ENCODE results near the gene ATXN3L. TPM values are rescaled to one million over a fixed set of nuclear protein-coding genes. Genes with fewer than 3 reads are reported as not detected.

ATXN3L gene
- total and polyA plus RNA-seq, 8 donors, result not detected

- H3K9me3 ChIP-seq, result no peaks in the 10 kb centered on the region
- 90 to 93% methylated on average over 5 of the region's 5 CpGs for WGBS, 2 donors
- no peaks in the 10 kb centered on the region for H3K4me1 ChIP-seq
- intact Hi-C loops (cut with DNase I), result no loop called here
- DNase-seq (no peak), ATAC-seq (no peak), FAIRE-seq (no peak)
- H3K36me3 ChIP-seq, result no peaks in the 10 kb centered on the region
- TF ChIP-seq CTCF (IDR thresholded peaks at IDR 0.05), result no peak
- H3K4me3 ChIP-seq, result no peak overlapping the region
- H3K27ac ChIP-seq, result no peak overlapping the region
- H3K27me3 ChIP-seq, result no peaks in the 10 kb centered on the region
Measured at GRCh38 chrX:13365161-13365560, 45.3 kb upstream of the ATXN3L start.

- no peak overlapping the region for H3K27ac ChIP-seq
- H3K9me3 ChIP-seq, result no peaks in the 10 kb centered on the region
- no peak for FAIRE-seq
- 60 to 61% methylated on average over 4 of the region's 4 CpGs for WGBS, 2 donors
- intact Hi-C loops (cut with DNase I), result no loop called here
- no peak for DNase-seq
- H3K36me3 ChIP-seq, result no peaks in the 10 kb centered on the region
- H3K4me1 ChIP-seq, result no peaks in the 10 kb centered on the region
- no peaks in the 10 kb centered on the region for H3K27me3 ChIP-seq
- no peak for TF ChIP-seq CTCF (IDR thresholded peaks at IDR 0.05)
- no peak for ATAC-seq
- no peak overlapping the region for H3K4me3 ChIP-seq
Measured at GRCh38 chrX:13364230-13364857, 44.5 kb upstream of the ATXN3L start.

- FAIRE-seq (no peak), DNase-seq (no peak), ATAC-seq (no peak)
- Histone ChIP-seq H3K4me1 (no peaks in the 10 kb centered on the region), H3K27me3 (no peaks in the 10 kb centered on the region), H3K4me3 (no peak overlapping the region), H3K27ac (no peak overlapping the region), H3K36me3 (no peaks in the 10 kb centered on the region), H3K9me3 (no peaks in the 10 kb centered on the region)
- 21 to 40% methylated on average over 1 of the region's 1 CpG for WGBS, 2 donors
- no peak for TF ChIP-seq CTCF (IDR thresholded peaks at IDR 0.05)
- intact Hi-C loops (cut with DNase I), result no loop called here
Measured at GRCh38 chrX:13360146-13360545, 40.3 kb upstream of the ATXN3L start.

- WGBS, 2 donors, result 77 to 81% methylated on average over 1 of the region's 1 CpG
- no peak overlapping the region for H3K4me3 ChIP-seq
- DNase-seq, result no peak
- H3K4me1 ChIP-seq, result no peaks in the 10 kb centered on the region
- ATAC-seq, result no peak
- intact Hi-C loops (cut with DNase I), result no loop called here
- no peak for FAIRE-seq
- H3K36me3 ChIP-seq, result no peaks in the 10 kb centered on the region
- H3K27ac ChIP-seq, result no peak overlapping the region
- H3K9me3 ChIP-seq, result no peaks in the 10 kb centered on the region
- H3K27me3 ChIP-seq, result peaks cover 0 to 3% (median 0%) of the 10 kb centered on the region in 4 donors
- no peak for TF ChIP-seq CTCF (IDR thresholded peaks at IDR 0.05)
Measured at GRCh38 chrX:13357925-13358324, 38.1 kb upstream of the ATXN3L start.

GRCh38 chrX:13346646-13347045 lies 26.8 kb upstream of the ATXN3L start:
- H3K4me3 ChIP-seq, result no peak overlapping the region
- no peak overlapping the region for H3K27ac ChIP-seq
- no peak for TF ChIP-seq CTCF (IDR thresholded peaks at IDR 0.05)
- no peak for DNase-seq
- intact Hi-C loops (cut with DNase I), result loop anchor here in 1 of 3 donors (10.0 kb wide), 1 partner anchor 62 kb away; no protein-coding TSS in a partner anchor
- H3K36me3 ChIP-seq, result no peaks in the 10 kb centered on the region
- no peak for ATAC-seq
- no peaks in the 10 kb centered on the region for H3K4me1 ChIP-seq
- no peak for FAIRE-seq
- WGBS, 2 donors, result 85% methylated on average over 2 of the region's 2 CpGs
- H3K27me3 ChIP-seq, result peaks cover 0 to 8% (median 0%) of the 10 kb centered on the region in 4 donors
- H3K9me3 ChIP-seq, result no peaks in the 10 kb centered on the region
